ENCODE measurements around the gene DHDH. TPM values are rescaled to one million over a fixed set of nuclear protein-coding genes. Genes with fewer than 3 reads are reported as not detected.

DHDH gene
- total RNA-seq, 1 experiment from 2014 or later, result not detected

DNA sequence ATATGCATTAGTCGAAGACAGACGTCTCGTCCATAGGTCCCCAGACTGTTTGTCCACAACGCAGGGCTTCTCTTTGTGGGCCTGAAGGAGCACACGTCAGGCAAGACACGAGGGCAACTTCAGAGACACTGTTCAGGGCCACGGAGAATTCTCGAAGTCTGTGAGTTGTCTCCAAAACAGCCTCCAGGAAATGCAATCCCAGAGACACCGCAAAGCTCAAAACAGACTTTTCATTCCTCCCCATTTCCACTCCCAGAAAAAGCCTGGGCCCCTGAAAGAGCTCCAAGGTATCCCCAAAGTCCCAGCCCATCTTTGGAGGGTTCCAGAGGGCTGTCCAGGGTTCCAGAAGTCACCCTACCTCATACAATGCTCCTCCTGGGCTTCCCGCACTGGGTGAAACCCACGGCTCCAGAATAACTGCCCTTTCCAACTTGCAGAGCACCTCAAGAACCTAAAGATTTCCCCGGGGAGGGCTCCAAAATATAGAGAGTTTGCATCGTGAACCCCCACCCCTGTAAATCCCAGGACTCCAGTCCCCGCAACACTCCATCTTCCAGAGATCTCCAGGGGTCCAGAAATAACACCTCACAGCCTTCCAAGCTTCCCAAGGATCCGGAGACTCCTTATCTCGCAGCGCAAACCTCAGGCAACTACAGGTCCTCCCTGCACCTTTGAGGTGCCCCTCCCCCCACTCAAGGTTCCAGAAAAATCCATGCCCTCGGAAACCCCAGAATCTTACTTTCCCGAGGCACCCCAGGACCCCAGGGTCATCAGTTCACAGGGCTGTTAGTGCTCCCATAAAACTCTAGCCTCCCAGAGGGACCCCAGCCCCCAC, 30.9 kb downstream of the DHDH start:
- Histone ChIP-seq H3K4me1 (peaks cover 18% of the 10 kb centered on the region), H3K27me3 (no peaks in the 10 kb centered on the region), H3K9me3 (replicated peaks) (no peaks in the 10 kb centered on the region), H3K4me3 (peak overlapping the region; percentile 49), H3K36me3 (peaks cover 29% of the 10 kb centered on the region), H3K27ac (peak overlapping the region; percentile 95)
- peak in 1 of 2 experiments; percentile 41 for DNase-seq

DNA sequence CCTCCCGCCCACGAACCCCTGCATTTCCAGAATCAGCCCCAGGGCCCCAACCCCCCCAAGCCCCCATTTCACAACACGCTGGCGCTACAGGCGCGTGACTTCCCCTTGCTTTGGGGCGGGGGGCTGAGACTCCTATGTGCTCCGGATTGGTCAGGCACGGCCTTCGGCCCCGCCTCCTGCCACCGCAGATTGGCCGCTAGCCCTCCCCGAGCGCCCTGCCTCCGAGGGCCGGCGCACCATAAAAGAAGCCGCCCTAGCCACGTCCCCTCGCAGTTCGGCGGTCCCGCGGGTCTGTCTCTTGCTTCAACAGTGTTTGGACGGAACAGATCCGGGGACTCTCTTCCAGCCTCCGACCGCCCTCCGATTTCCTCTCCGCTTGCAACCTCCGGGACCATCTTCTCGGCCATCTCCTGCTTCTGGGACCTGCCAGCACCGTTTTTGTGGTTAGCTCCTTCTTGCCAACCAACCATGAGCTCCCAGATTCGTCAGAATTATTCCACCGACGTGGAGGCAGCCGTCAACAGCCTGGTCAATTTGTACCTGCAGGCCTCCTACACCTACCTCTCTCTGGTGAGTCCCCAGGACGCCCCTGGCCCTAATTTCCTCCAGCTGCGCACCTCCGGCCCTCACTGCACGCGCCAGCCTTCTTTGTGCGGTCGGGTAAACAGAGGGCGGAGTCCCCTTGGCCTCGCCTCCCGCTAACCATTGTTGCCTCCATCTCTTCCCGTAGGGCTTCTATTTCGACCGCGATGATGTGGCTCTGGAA, 31.7 kb downstream of the DHDH start, which contains the start of gene FTL:
Gene FTL (plus strand): TSS at position 270 of the 766 bp plus-strand sequence. CDS start 199 bp downstream, at position 469.
- peak within 1 kb of the TSS; percentile 76 for H3K4me3 ChIP-seq
- H3K9me3 ChIP-seq (replicated peaks), result no peaks in the 10 kb centered on the region
- no peaks in the 10 kb centered on the region for H3K27me3 ChIP-seq
- peaks cover 37% of the 10 kb centered on the region for H3K36me3 ChIP-seq
- peak; percentile 96 for DNase-seq
- peaks cover 18% of the 10 kb centered on the region for H3K4me1 ChIP-seq
- peak within 1 kb of the TSS; percentile 95 for H3K27ac ChIP-seq

DNA sequence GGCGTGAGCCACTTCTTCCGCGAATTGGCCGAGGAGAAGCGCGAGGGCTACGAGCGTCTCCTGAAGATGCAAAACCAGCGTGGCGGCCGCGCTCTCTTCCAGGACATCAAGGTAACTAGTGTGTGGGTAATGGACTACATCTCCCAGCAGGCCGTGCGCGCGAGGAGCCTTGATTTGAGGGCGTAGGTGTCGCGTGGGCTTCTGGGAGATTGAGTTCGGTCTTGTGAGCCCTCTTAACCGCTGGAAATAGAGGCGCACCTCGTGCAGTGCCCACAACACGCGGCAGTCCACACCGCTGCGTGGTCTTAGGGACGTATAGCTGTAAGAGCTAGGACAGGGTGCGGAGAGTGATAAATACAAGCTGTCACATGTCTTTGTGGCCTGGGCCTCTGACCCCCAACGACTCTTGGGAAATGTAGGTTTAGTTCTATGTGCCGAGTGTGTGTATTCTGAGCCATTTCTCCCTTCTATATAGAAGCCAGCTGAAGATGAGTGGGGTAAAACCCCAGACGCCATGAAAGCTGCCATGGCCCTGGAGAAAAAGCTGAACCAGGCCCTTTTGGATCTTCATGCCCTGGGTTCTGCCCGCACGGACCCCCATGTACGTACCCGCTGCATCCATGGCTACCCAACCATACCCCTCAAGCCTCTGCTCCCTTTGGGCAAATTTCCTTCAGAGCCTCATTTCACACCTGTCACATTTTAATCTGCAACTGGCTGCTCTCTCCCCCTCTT, 32.5 kb downstream of the DHDH start:
- no peaks in the 10 kb centered on the region for H3K9me3 ChIP-seq (replicated peaks)
- peaks cover 42% of the 10 kb centered on the region for H3K36me3 ChIP-seq
- peak overlapping the region; percentile 55 for H3K27ac ChIP-seq
- H3K4me3 ChIP-seq, result peak overlapping the region; percentile 76
- H3K27me3 ChIP-seq, result no peaks in the 10 kb centered on the region
- peak; percentile 89 to 94 for DNase-seq
- peaks cover 18% of the 10 kb centered on the region for H3K4me1 ChIP-seq

DNA sequence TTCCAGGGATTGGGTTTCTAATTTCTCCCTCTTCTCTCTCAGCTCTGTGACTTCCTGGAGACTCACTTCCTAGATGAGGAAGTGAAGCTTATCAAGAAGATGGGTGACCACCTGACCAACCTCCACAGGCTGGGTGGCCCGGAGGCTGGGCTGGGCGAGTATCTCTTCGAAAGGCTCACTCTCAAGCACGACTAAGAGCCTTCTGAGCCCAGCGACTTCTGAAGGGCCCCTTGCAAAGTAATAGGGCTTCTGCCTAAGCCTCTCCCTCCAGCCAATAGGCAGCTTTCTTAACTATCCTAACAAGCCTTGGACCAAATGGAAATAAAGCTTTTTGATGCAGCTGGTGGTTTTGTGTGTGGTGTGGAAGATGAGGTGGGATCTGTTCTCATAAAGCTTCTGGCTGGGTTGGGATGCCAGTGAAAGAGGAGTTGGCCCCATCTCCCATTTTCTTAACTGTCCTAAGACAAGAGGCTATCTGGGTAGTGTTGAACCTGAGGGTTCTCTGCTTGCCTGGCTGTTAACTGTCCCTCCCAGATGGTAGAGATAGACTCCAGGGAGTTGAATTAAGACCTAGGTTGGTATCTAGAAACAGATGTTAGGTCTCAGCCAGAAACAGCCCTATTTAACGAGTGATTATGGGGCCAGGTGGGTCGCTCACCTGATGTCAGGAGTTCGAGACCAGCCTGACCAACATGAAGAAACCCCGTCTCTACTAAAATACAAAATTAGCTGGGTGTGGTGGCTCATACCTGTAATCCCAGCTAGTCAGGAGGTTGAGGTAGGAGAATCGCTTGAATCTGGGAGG, 33.2 kb downstream of the DHDH start:
- Histone ChIP-seq H3K9me3 (replicated peaks) (no peaks in the 10 kb centered on the region), H3K36me3 (peaks cover 45% of the 10 kb centered on the region), H3K27me3 (no peaks in the 10 kb centered on the region), H3K4me1 (peaks cover 18% of the 10 kb centered on the region), H3K27ac (no peak overlapping the region; the same call in 1 of the 2 replicates), H3K4me3 (peak overlapping the region; percentile 76)
- DNase-seq, result no peak

DNA sequence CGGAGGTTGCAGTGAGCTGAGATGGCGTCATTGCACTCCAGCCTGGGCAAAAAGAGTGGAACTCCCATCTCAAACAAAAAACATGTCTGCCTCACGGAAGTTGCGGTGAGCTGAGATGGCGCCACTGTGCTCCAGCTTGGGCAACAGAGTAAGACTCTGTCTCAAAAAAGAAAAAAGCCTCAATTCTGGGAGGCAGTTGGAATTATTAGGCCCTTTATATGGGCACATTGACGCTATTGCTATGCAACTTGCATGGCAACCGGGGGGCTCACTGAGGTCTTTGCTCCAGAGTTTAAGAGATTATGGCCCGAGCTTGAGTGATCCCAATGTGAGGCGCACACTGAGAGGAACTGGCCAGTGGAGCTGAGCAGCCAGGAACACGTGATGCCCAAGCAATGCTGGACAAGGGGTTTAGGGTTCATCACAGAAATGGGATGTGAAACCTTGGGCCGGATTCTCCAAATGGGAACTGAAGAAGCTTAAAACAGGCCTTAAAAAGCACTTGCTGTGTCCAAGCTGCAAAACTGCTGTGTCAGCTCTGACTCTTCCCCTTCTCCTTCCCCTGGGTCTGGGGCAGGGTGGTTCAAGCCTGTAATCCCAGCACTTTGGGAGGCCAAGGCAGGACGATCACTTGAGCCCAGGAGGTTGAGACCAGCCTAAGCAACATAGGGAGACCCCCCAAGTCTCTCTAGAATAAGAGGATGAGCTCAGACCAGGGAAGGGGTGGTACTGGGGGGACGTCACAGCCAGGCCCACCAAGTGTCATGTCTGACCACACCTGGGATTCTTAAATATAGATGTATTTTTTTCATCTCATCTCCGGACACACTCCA, 34.1 kb downstream of the DHDH start:
- DNase-seq, result no peak
- Histone ChIP-seq H3K27ac (no peak overlapping the region), H3K36me3 (peaks cover 46% of the 10 kb centered on the region), H3K27me3 (no peaks in the 10 kb centered on the region), H3K4me1 (peaks cover 13% of the 10 kb centered on the region), H3K4me3 (no peak overlapping the region), H3K9me3 (replicated peaks) (no peaks in the 10 kb centered on the region)

DNA sequence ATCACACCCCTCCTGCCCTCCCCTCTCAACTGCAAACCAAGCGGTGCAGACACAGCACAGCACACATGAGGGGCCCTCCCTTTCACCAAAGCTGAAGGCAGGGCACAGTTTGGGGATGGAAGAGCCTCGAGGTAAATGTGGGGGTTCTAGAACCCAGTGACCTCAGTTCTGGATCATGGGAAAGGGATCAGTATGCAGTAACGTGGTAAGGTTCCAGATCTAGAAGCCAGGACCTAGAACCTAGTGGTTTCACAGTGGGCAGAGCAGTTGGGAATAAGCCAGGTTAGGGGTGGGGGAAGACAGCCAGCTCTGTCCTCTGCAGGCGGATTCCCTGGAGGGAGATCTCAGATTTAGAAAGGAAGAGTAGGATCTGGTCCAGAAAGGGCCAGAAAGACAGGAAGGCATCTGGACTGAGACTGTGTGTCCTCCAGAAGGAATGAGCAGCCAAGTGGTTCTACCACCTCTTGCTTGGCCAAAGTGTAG, 34.7 kb downstream of the DHDH start:
- Histone ChIP-seq H3K36me3 (peaks cover 51% of the 10 kb centered on the region), H3K27ac (no peak overlapping the region), H3K4me3 (no peak overlapping the region), H3K4me1 (peaks cover 13% of the 10 kb centered on the region), H3K9me3 (replicated peaks) (no peaks in the 10 kb centered on the region), H3K27me3 (no peaks in the 10 kb centered on the region)
- no peak for DNase-seq

DNA sequence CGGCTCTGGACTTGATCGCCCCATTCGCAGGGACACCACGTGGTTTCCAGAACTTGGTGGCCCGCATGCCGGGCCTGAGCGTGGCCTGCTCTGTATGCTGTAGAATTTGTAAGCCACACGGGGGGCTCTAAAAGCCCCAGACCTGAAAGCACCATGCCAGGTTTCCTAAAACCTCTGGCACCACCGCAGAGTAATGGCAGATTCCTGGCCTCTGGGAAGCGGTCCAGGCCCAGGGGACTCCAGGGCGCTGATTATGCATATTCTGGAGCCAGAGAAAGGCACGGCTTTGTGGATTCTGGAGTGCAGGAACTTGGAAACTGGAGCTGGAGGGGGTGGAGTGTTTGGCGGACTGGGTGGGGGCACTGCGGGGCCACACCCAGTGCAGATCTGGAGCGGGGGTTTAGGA, 35.3 kb downstream of the DHDH start:
- Histone ChIP-seq H3K4me1 (peaks cover 9% of the 10 kb centered on the region), H3K27me3 (no peaks in the 10 kb centered on the region), H3K27ac (no peak overlapping the region), H3K9me3 (replicated peaks) (no peaks in the 10 kb centered on the region), H3K4me3 (no peak overlapping the region), H3K36me3 (peaks cover 55% of the 10 kb centered on the region)
- DNase-seq, result no peak

DNA sequence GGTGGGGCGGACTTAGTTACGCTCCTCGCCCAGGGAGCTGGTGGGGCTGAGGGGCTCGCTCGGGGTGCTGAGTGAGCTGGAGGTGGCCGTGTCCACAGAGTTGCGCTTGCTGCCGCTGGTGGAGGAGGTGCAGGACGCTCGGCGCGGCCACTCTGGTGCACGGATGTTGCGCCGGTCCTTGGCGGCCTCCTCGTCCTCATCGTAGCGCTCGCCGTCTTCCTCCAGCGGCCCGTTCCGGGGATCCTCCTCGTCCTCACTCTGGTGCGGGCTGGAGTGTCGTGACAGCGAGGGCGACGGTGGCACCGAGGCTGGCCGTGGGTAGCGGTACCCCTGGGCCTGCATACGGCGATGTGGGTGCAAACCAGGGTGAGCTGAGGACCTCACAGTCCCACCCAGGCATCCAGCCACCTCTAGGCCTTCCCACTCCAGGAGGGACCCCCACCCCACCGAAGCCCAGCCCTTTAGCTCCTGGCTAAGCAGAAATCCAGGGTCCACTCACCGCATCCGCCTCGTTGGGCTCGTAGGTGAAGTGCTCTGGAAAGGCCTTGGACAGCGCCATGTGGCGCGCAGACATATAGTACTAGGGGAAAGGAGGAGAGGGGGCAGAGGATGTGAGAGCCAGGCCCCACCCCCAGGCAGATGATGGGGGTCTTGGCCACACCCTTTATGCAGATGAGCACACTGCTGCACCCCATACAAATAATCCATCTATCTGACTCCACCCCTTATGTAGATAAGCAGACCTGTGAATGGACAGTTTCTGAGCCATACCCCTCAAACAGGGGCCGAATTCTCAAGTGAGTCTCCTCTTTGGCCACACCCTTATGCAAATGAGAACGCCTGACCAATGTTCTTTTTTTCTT, 36.0 kb downstream of the DHDH start:
- Histone ChIP-seq H3K36me3 (peaks cover 58% of the 10 kb centered on the region), H3K4me3 (no peak overlapping the region), H3K27ac (no peak overlapping the region), H3K27me3 (no peaks in the 10 kb centered on the region), H3K4me1 (peaks cover 2% of the 10 kb centered on the region), H3K9me3 (replicated peaks) (no peaks in the 10 kb centered on the region)
- DNase-seq, result peak; percentile 38 to 55

DNA sequence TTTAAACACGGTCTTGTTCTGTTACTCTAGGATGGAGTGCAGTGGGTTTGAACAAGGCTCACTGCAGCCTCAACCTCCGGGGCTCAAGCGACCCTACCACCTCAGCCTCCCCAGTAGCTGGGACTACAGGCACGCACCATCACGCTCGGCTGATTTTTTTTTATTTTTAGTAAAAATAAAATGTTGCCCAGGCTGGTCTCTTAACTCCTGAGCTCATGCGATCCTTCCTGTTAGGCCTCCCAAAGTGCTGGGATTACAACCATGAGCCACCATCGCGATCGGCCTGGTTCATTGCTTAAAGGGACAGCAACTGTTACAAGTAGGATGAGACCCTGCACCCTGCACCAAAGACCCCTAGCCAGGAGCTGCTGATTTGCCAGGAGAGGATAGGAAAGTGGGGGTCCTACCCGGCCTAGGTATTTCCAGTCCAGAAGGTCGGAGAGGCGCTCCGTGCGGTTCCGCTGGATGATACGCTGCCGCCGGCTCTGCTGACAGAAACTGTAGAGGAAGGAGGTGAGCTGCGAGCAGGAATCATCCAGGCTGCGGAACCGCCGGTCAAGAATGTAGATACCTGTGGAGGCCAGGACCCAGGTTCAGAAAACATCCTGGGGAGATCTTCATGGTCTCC, 36.8 kb downstream of the DHDH start:
- Histone ChIP-seq H3K4me1 (no peaks in the 10 kb centered on the region), H3K9me3 (replicated peaks) (no peaks in the 10 kb centered on the region), H3K4me3 (no peak overlapping the region), H3K27ac (no peak overlapping the region), H3K27me3 (no peaks in the 10 kb centered on the region), H3K36me3 (peaks cover 58% of the 10 kb centered on the region)
- DNase-seq, result no peak

DNA sequence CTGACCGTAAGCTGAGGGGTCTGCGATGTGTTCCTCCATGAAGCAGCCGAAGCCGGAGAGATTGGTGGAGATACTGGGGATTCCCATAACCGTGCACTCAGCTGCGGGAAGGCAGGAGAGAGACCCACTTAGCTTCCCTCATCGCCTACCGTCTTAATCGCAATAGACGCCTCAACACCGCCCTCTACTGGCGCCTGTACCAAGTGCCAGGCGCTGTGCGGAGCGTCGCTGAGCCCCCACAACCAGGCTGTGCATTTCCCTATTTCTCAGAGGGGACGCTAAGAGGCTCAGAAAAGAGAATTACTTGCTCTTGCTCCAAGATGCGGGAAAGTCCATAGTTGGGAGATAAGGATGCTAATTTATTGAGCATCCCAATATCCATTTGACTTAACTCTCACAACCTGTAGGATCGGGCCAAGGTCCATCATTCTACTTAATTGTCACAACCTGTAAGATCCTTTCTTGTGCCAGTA, 37.5 kb downstream of the DHDH start:
- peak; percentile 35 to 52 for DNase-seq
- no peaks in the 10 kb centered on the region for H3K9me3 ChIP-seq (replicated peaks)
- no peaks in the 10 kb centered on the region for H3K27me3 ChIP-seq
- H3K36me3 ChIP-seq, result peaks cover 59% of the 10 kb centered on the region
- no peak overlapping the region for H3K27ac ChIP-seq
- no peak overlapping the region for H3K4me3 ChIP-seq
- no peaks in the 10 kb centered on the region for H3K4me1 ChIP-seq

DNA sequence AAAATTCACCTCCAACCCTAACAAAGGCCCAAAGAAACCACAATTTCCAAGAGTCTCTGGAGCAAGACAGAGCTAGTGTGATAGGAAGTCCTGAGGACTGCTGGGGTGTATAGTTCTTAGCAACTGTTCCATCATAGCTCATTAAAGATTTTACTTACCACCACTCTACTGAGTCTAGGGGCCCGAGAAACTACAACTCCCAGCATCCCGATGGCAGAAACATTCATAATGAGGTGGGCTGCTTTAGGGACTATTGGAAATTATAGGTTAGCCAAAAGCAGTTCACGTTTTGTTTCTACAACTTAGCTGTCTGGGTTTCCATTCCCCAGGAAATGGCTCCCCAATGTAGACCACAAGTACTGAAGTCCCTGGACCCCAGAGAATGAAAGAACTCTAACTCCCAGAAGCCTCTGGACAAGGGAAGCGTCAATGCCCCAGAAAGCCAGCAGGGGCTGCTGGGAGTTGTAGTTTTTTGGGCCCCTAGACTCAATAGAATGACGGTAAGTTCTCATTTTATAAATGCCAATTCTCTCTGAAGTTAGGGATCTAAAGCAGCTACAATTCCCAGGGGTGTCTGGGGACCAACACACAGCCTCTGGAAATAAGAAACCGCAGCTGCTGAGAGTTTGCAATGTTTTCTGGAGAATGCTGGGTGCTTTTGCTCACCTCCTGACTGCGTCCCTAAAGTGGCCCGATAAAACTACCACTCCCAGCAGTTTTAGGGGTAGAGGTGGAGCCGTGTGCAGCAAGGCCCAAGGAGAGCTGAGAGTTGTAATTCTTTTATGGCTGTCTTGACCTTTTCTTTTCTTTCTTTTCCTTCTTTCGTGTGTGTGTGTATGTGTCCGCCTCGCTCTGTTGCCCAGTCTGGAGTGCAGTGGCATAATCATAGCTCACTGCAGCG, 42.7 kb downstream of the DHDH start:
- peaks cover 26% of the 10 kb centered on the region for H3K36me3 ChIP-seq

More for the DNA sequence above, 42.7 kb downstream of the DHDH start:
- Histone ChIP-seq H3K4me1 (peaks cover 11% of the 10 kb centered on the region), H3K9me3 (replicated peaks) (no peaks in the 10 kb centered on the region), H3K27ac (no peak overlapping the region), H3K27me3 (no peaks in the 10 kb centered on the region), H3K4me3 (no peak overlapping the region)
- peak; percentile 36 to 65 for DNase-seq
